ENCODE results near the gene ZNF780A.

GRCh38 chr19:40136818-40137217 is 46.1 kb upstream of the ZNF780A start:
- TF ChIP-seq CTCF (conservative IDR thresholded peaks at IDR 0.05; ENCODE audit: low read depth, low read length) (no peak), EZH2 (IDR thresholded peaks at IDR 0.05; ENCODE audit: borderline replicate concordance, low read depth, low read length, poor library complexity, severe bottlenecking) (no peak)

All from A673 (cell line).